IMR-90 (cell line): ENCODE data around the gene TMX2. TPM values are rescaled to one million over a fixed set of nuclear protein-coding genes. Genes with fewer than 3 reads are reported as not detected.
A peak's percentile ranks its signal among the peaks of the same experiment; 100 is the strongest.

Experiments used
- ATAC-seq: fragments of 200-7000 bp; cut with Tn5 transposase; 2 replicates; pipeline ENCODE4 v1.9.1; 2020; ENCODE audit warnings: low read depth, mild to moderate bottlenecking, moderate library complexity
- BruUV-seq: library from RNA; stranded (reverse); fragments of 400-500 nt; replicated peaks from 2 replicates; lab custom pipeline; 2021; lab: Mats Ljungman, UMichigan
- CTCF ChIA-PET: fragments of 300-600 bp; formaldehyde crosslinking; extraction: SDS; loops from one replicate; lab custom pipeline; 2021; ENCODE audit warnings: antibody characterized with exemption; lab: Yijun Ruan, JAX
- POLR2A ChIA-PET: fragments of 300-600 bp; sonication (Branson Sonifier 250); formaldehyde crosslinking; loops from one replicate; lab custom pipeline; 2022; ENCODE audit warnings: antibody characterized with exemption; ENCODE audit not compliant: unreplicated experiment; lab: Charles Lee
- DNase-seq: peaks from one replicate; pipeline ENCODE4 v3.0.0; 2013
- H2AFZ ChIP-seq: replicated peaks from 2 replicates; pipeline ENCODE3; 2013; ENCODE audit warnings: low read length, mild to moderate bottlenecking; ENCODE audit not compliant: poor library complexity
- H2AK5ac ChIP-seq: 2 replicates; pipeline ENCODE4 v1.6.1; 2013; ENCODE audit warnings: low read depth, low read length, inconsistent platforms
- H2AK9ac ChIP-seq: replicated peaks from 2 replicates; pipeline ENCODE3; 2013; ENCODE audit warnings: mild to moderate bottlenecking, low read depth, low read length, moderate library complexity; ENCODE audit not compliant: poor library complexity
- H2BK120ac ChIP-seq: 2 replicates; pipeline ENCODE4 v1.6.1; 2013; ENCODE audit warnings: low read depth, low read length, inconsistent platforms
- H2BK15ac ChIP-seq: 3 replicates; pipeline ENCODE4 v1.6.1; 2013; ENCODE audit warnings: low read depth, low read length, inconsistent platforms
- H2BK20ac ChIP-seq: 2 replicates; pipeline ENCODE4 v1.6.1; 2013; ENCODE audit warnings: low read depth, mild to moderate bottlenecking, inconsistent platforms, low read length, moderate library complexity
- H2BK5ac ChIP-seq: 2 replicates; pipeline ENCODE4 v1.6.1; 2013; ENCODE audit warnings: mild to moderate bottlenecking, low read depth, low read length, inconsistent platforms; ENCODE audit not compliant: poor library complexity, severe bottlenecking
- H3K14ac ChIP-seq: replicated peaks from 2 replicates; pipeline ENCODE4 v1.6.1; 2013; ENCODE audit warnings: low read depth, low read length, inconsistent platforms
- H3K18ac ChIP-seq: 2 replicates; pipeline ENCODE4 v1.6.1; 2013; ENCODE audit warnings: low read depth, low read length, control low read depth
- H3K23ac ChIP-seq: 2 replicates; pipeline ENCODE4 v1.6.1; 2013; ENCODE audit warnings: low read depth, low read length, inconsistent platforms
- H3K27ac ChIP-seq: 2 replicates; pipeline ENCODE4 v1.5.1; 2013; ENCODE audit warnings: mild to moderate bottlenecking, control low read depth, low read length; ENCODE audit not compliant: insufficient read depth
- H3K27me3 ChIP-seq: 2 replicates; pipeline ENCODE4 v1.6.1; 2013; ENCODE audit warnings: low read length; ENCODE audit not compliant: control insufficient read depth, insufficient read depth
- H3K36me3 ChIP-seq: 2 replicates; pipeline ENCODE4 v1.6.1; 2013; ENCODE audit warnings: low read length, mixed read lengths; ENCODE audit not compliant: control insufficient read depth, insufficient read depth
- H3K4ac ChIP-seq: 2 replicates; pipeline ENCODE4 v1.6.1; 2013; ENCODE audit warnings: low read depth, low read length, inconsistent platforms
- H3K4me1 ChIP-seq: 2 replicates; pipeline ENCODE4 v1.6.1; 2013; ENCODE audit warnings: low read length, mixed read lengths; ENCODE audit not compliant: control insufficient read depth, insufficient read depth
- H3K4me2 ChIP-seq: 2 replicates; pipeline ENCODE4 v1.6.1; 2013; ENCODE audit warnings: low read depth, mild to moderate bottlenecking, control low read depth, low read length, moderate library complexity
- H3K4me3 ChIP-seq: 2 replicates; pipeline ENCODE4 v1.5.1; 2013; ENCODE audit warnings: low read depth, mild to moderate bottlenecking, control low read depth, low read length, moderate library complexity; ENCODE audit not compliant: insufficient read depth
- H3K56ac ChIP-seq: 2 replicates; pipeline ENCODE4 v1.6.1; 2013; ENCODE audit warnings: low read length, inconsistent platforms; ENCODE audit not compliant: insufficient read depth; ENCODE audit errors: extremely low read depth
- H3K79me1 ChIP-seq, 2 experiments: 2 replicates each; pipeline ENCODE4 v1.6.1; 2013; ENCODE audit warnings: low read length in 2 of 2, inconsistent platforms in 1 of 2, low read depth in 1 of 2
- H3K9ac ChIP-seq: 2 replicates; pipeline ENCODE4 v1.6.1; 2013; ENCODE audit warnings: low read depth, low read length, control low read depth
- H3K9me1 ChIP-seq: 2 replicates; pipeline ENCODE4 v1.6.1; 2013; ENCODE audit warnings: low read length, inconsistent platforms; ENCODE audit not compliant: insufficient read depth
- H3K9me3 ChIP-seq: 2 replicates; pipeline ENCODE4 v1.6.1; 2013; ENCODE audit warnings: low read length; ENCODE audit not compliant: control insufficient read depth, insufficient read depth
- H4K20me1 ChIP-seq: 2 replicates; pipeline ENCODE4 v1.6.1; 2013; ENCODE audit warnings: low read length, inconsistent platforms; ENCODE audit not compliant: insufficient read depth
- H4K5ac ChIP-seq: 2 replicates; pipeline ENCODE4 v1.6.1; 2013; ENCODE audit warnings: mild to moderate bottlenecking, low read depth, low read length, control low read depth
- H4K8ac ChIP-seq, 2 experiments: 2 replicates each; pipeline ENCODE4 v1.6.1; 2013; ENCODE audit warnings: low read depth in 2 of 2, low read length in 2 of 2, control low read depth in 1 of 2, inconsistent platforms in 1 of 2
- H4K91ac ChIP-seq: 2 replicates; pipeline ENCODE4 v1.6.1; 2013; ENCODE audit warnings: low read depth, low read length, inconsistent platforms; ENCODE audit not compliant: insufficient read depth
- CEBPB ChIP-seq: IDR thresholded peaks from 2 replicates; pipeline ENCODE4 v1.6.1; 2012; ENCODE audit warnings: low read depth, low read length, improper control_type of control experiment
- MXI1 ChIP-seq: IDR thresholded peaks from 2 replicates; pipeline ENCODE4 v1.6.1; 2012; ENCODE audit warnings: low read depth, mild to moderate bottlenecking, low read length, moderate library complexity, borderline replicate concordance
- RAD21 ChIP-seq: IDR thresholded peaks from 2 replicates; pipeline ENCODE4 v1.6.1; 2012; ENCODE audit warnings: low read length, improper control_type of control experiment
- SMC3 ChIP-seq: fragments of 150-350 bp; IDR thresholded peaks from 2 replicates; pipeline ENCODE4 v1.6.1; 2016; ENCODE audit warnings: low read depth, mild to moderate bottlenecking, antibody characterized with exemption, low read length, moderate library complexity
- whole genome bisulfite sequencing, 2 experiments: methylation state at CpG; one replicate each; pipeline versions ENCODE4 v1.1.5 to v1.1.7; 2013; ENCODE audit warnings: missing lambda C conversion rate in 2 of 2; ENCODE audit not compliant: insufficient read length in 1 of 2; ENCODE audit errors: extremely low coverage in 2 of 2; 5-methylcytosine and 5-hydroxymethylcytosine counted together
- dilution Hi-C: fragments of 300-500 bp; cut with HindIII; formaldehyde crosslinking; loops from one replicate; pipeline ENCODE4 v1.14.3; 2018; ENCODE audit warnings: low sequenced_read_pairs; ENCODE audit not compliant: unreplicated experiment
- in situ Hi-C: fragments of 300-500 bp; cut with MboI; formaldehyde crosslinking; loops from 3 replicates; pipeline ENCODE4 v1.14.3; 2019; ENCODE audit warnings: low sequenced_read_pairs, inconsistent platforms, mixed read lengths
- intact Hi-C: fragments of 100-400 bp; cut with micrococcal nuclease; formaldehyde crosslinking; loops from 2 replicates; pipeline ENCODE4 v1.10.0; 2022
- polyA plus RNA-seq, 3 experiments: library from polyadenylated mRNA; depleted of rRNA; stranded (reverse); fragments of >200 nt; gene quantifications; 2 replicates each; pipeline ENCODE4 v1.2.3, GENCODE V29; 2012; ENCODE audit warnings: low replicate concordance in 1 of 3
- total RNA-seq: library from RNA; depleted of rRNA; stranded (reverse); fragments of >200 nt; gene quantifications from 2 replicates; pipeline ENCODE4 v1.2.3, GENCODE V29; 2012
- TF ChIP-seq, protein P1 (sequence below): conservative IDR thresholded peaks from 2 replicates; pipeline ENCODE4 v1.5.1; 2012; ENCODE audit warnings: mild to moderate bottlenecking, low read depth, low read length, improper control_type of control experiment

TMX2 gene
- total and polyA plus RNA-seq, 2 of the 4 experiments (the other 2 are of a cell fraction) = 60.3 to 103 TPM

- ChIA-PET CTCF (interaction anchor here (0.6 to 1.0 kb wide), 4 partner anchors 10 to 772 kb away, joined by 3 to 7 read pairs (median 4); partner anchors contain the start of gene CTNND1), POLR2A (interaction anchor here (1.0 kb wide), 1 partner anchor 9 kb away, joined by 3 read pairs; the partner anchor contains the start of gene CTNND1)
- Histone ChIP-seq H3K79me1 (no peaks in the 10 kb centered on the region), H2BK15ac (no peak within 1 kb of the TSS), H3K27me3 (no peaks in the 10 kb centered on the region), H2AK5ac (no peak within 1 kb of the TSS), H3K56ac (no peak within 1 kb of the TSS), H3K18ac (no peak within 1 kb of the TSS), H2AK9ac (no peak within 1 kb of the TSS), H3K14ac (no peak within 1 kb of the TSS), H3K27ac (no peak within 1 kb of the TSS), H3K4me3 (no peak within 1 kb of the TSS), H3K9me3 (no peaks in the 10 kb centered on the region), H3K4ac (no peak within 1 kb of the TSS), H3K36me3 (no peaks in the 10 kb centered on the region), H4K91ac (no peak within 1 kb of the TSS), H3K4me1 (no peaks in the 10 kb centered on the region), H2BK5ac (no peak within 1 kb of the TSS), H2AFZ (no peak within 1 kb of the TSS), H2BK20ac (no peak within 1 kb of the TSS), H4K20me1 (no peaks in the 10 kb centered on the region), H3K9ac (no peak within 1 kb of the TSS), H3K4me2 (no peak within 1 kb of the TSS), H3K23ac (no peak within 1 kb of the TSS), H4K8ac (no peak within 1 kb of the TSS), H3K9me1 (no peaks in the 10 kb centered on the region), H2BK120ac (no peak within 1 kb of the TSS), H4K5ac (no peak within 1 kb of the TSS)
- no CpG with 5 or more reads among the region's 10 CpGs for WGBS, 2 experiments
- ATAC-seq = peak; percentile 93
- no TSS peak for BruUV-seq
- intact Hi-C loops = no loop called here
- TF ChIP-seq, protein P1, sequence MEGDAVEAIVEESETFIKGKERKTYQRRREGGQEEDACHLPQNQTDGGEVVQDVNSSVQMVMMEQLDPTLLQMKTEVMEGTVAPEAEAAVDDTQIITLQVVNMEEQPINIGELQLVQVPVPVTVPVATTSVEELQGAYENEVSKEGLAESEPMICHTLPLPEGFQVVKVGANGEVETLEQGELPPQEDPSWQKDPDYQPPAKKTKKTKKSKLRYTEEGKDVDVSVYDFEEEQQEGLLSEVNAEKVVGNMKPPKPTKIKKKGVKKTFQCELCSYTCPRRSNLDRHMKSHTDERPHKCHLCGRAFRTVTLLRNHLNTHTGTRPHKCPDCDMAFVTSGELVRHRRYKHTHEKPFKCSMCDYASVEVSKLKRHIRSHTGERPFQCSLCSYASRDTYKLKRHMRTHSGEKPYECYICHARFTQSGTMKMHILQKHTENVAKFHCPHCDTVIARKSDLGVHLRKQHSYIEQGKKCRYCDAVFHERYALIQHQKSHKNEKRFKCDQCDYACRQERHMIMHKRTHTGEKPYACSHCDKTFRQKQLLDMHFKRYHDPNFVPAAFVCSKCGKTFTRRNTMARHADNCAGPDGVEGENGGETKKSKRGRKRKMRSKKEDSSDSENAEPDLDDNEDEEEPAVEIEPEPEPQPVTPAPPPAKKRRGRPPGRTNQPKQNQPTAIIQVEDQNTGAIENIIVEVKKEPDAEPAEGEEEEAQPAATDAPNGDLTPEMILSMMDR = peak; percentile 58
- TF ChIP-seq RAD21 = peak; percentile 64
- TF ChIP-seq MXI1 = no peak
- peak; percentile 70 for TF ChIP-seq SMC3
- TF ChIP-seq CEBPB = no peak
- dilution Hi-C loops = no loop called here
- peak; percentile 58 for DNase-seq
- in situ Hi-C loops = no loop called here
Observed at GRCh38 chr11:57751676-57752253, 39.4 kb downstream of the TMX2 start, which contains the start of gene BTBD18. Gene BTBD18 (minus strand): TSS chr11:57751819. CDS start chr11:57751188, 631 bp downstream.
